Activated CD4-positive, CD25-positive, alpha-beta regulatory T cell (primary cell): ENCODE data around the gene CCDC150.
"Not testable (repeated sequence)": the region's sequence is repeated elsewhere in the genome, so short reads cannot be mapped to it uniquely, and the experiment has no call there.

ENCODE experiments used
- DNase-seq, 4 experiments: peaks; one replicate each; lab custom pipeline; 2025; lab: John Stamatoyannopoulos, UW

The CCDC150 gene

GRCh38 chr2:196712867-196713266, 73.4 kb downstream of the CCDC150 start:
- no peak for DNase-seq

DNA sequence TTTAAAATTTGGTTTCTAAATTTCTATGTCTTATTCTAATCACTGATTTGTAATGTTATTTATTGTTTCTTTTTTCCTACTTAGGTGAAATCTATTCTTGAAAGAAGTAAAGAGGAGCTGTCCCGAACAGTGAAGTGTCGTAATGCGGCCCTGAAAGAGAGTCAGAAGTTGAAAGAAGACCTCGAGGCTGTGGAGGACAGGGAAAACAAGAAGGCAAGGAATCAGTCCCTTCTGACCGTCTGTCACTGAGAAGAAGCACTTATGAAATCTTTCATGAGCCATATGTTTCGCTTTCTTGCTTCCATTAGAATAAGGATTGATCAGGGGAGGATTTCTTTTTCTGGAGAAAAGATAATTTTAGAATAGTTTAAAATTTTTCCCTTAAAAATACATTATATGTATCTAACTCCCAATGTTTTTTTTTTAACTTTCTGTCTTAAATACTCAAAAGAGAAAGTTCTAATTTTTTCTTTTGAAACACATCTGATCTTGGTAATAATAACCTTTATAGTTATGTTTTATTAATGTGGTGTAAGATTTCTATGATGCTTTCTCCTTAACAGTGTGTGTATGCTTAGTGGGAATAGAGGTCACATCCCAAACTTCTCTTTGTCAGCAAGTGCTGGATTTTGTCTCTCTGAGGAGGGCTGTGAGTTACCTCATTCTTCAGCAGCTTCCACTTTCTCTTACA, 79.0 kb downstream of the CCDC150 start:
- DNase-seq = no peak

DNA sequence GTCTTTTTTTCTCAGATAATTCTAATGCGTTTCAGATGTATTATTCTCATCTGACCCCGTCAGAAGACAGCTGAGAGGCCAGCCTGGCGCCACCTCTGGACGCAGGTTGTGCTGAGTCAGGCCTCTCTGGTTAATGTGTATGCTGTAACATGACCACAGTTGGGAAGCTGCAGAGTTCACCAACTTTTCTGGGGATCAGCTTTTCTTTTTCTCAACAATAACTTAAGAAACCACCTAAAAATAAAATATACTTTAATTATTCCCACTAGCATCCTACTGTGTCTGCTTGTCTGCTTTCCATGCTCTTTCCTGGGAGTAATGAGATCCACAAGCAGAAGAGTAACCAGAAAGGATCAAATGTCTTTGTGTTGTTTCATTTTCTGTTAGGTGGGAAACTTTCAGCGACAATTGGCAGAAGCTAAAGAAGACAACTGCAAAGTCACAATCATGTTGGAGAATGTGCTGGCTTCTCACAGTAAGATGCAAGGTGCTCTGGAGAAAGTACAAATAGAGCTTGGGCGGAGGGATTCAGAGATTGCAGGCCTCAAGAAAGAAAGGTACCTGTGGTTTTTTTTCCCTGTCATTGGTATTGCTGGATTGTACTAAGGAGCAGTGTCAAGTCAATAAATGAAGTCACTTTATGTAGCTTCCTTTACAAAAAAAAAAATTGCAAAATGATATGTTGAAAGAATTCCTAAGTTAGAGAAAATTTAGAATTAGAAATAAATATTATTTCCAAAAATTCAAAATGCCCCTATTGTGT, 79.8 kb downstream of the CCDC150 start:
- DNase-seq = no peak

GRCh38 chr2:196723571-196723970, 84.1 kb downstream of the CCDC150 start:
- DNase-seq = no peak

- DNase-seq = no peak
Observed at GRCh38 chr2:196725218-196725617, 85.7 kb downstream of the CCDC150 start.

- DNase-seq = no peak
Observed at GRCh38 chr2:196725882-196726281, 86.4 kb downstream of the CCDC150 start.

- DNase-seq = no peak
Observed at GRCh38 chr2:196729418-196729817, 89.9 kb downstream of the CCDC150 start.

DNA sequence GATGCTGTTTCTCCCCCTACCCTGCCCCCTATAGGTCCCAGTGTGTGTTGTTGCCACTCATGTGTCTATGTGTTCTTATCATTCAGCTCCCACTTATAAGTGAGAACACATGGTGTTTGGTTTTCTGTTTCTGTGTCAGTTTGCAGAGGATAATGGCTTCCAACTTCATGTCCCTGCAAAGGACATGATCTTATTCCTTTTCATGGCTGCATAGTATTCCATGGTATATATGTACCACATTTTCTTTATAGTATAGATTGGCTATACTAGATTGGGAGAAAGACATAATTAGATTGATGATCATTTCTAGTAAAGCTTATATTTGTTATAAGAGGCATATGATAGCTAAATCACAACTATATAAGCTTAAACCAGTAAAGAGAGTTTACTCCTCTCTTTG, 97.1 kb downstream of the CCDC150 start:
- DNase-seq = not testable (repeated sequence)

DNA sequence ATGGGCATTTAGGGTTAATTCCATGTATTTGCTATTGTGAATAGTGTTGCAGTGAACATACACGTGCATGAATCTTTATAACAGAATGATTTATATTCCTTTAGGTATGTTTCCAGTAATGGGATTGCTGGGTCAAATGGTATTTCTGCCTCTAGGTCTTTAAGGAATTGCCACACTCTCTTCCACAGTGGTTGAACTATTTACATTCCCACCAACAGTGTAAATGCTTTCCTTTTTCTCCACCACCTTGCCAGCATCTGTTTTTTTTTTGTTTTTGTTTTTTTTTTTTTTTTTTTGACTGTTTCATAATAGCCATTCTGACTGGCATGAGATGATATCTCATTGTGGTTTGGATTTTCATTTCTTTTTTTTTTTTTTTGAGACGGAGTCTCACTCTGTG, 97.5 kb downstream of the CCDC150 start:
- DNase-seq = no peak

GRCh38 chr2:196739031-196739430, 99.5 kb downstream of the CCDC150 start:
- DNase-seq = no peak

DNA sequence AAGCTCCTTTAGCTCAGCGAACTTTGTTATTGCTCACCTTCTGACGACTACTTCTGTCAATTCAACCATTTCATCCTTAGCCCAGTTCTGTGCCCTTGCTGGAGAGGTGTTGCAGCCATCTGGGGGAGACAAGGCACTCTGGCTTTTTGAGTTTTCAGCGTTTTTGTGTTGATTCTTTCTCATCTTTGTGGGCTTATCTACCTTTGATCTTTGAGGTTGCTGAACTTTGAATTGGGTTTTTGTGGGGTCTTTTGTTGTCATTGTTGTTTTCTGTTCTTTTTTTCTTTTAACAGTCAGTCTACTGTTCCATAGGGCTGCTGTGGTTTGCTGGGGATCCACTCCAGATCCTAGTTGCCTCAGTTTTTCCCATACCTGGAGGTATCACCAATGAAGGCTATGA, 102.7 kb downstream of the CCDC150 start:
- no peak for DNase-seq

GRCh38 chr2:196742685-196743084, 103.2 kb downstream of the CCDC150 start:
- DNase-seq = no peak

GRCh38 chr2:196743165-196743564, 103.7 kb downstream of the CCDC150 start:
- DNase-seq = no peak

GRCh38 chr2:196745711-196746110, 106.2 kb downstream of the CCDC150 start:
- DNase-seq = no peak

DNA sequence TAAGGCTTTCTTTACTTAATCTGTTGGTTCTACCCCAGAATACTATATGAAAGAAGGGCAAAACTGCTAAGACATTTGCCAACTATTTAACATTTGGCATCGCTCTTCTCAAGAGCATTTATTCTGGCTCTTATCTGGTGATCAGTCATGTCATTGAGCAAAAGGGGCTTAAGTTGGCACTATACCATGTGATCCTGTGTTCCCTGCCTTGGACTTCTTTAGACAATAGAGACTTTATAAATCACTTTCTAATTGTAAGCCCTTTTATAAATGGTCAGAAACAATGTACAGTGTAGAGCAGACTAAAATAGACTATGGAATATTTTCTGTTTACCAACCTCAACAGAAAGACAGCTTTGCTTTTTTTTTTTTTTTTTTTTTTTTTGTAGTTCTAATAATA, 107.9 kb downstream of the CCDC150 start:
- DNase-seq = no peak

- DNase-seq = no peak
Observed at GRCh38 chr2:196748123-196748522, 108.6 kb downstream of the CCDC150 start.

DNA sequence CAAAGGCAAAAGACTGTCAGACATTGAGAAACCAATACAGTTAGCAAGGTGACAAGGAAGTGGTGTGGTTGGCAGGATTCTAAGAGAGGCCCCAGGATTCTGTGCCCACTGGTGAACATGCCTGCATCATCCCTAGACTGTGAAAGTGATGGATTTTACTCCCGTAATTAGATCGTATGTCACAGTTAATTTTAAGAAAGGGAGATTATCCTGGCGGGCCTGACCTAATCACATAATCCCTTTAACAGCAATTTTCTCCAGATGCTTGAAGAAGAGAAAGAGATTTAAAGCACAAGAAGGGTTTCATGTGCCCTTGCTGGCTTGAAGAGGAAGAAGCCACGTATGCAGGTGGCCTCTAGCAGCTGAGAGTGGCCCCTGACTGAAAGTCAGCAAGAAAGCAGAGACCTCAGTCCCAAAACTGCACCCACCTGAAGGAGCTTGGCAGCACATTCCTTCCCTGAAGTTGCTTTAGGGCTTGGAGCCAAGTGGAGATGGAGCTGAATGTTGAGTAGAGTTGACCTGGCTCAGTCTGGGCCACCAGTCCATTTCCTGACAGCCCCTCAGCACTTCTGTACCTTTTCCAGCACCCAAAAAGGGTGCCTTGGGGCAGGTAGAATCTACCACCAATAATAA, 110.9 kb downstream of the CCDC150 start:
- DNase-seq = no peak

DNA sequence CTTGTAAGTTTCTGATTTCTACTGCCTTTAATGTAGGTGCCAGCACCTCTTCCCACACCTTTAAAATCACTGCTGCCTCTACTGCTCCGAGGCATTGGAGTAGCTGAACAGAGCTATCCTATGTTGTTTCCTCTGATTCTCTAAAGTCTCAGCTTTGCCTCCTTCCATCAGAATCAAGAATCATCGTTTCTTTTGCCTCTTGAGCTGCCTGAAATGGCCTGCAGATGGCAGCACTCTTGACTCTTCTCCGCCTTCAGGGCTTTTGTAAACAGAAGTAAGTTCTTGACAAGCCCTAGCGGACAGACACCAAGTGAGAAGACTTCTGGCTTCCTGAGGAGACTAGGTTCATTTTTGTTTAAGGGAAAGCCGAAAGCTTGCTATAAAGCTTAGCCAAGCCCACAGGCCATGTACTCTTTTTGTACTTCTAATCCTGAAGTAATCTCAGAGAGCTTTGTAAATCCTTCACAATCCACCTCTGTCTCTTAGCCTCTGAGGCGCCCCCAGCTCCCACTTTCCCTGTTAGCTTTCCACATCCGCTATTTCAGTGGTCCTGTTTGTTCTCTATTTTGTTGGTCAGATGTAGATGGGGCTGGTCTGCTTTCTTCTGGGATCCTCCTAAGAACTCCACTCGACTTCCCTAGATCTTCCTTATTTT, 111.6 kb downstream of the CCDC150 start:
- DNase-seq = peak; percentile 10 to 40 (median 21)

DNA sequence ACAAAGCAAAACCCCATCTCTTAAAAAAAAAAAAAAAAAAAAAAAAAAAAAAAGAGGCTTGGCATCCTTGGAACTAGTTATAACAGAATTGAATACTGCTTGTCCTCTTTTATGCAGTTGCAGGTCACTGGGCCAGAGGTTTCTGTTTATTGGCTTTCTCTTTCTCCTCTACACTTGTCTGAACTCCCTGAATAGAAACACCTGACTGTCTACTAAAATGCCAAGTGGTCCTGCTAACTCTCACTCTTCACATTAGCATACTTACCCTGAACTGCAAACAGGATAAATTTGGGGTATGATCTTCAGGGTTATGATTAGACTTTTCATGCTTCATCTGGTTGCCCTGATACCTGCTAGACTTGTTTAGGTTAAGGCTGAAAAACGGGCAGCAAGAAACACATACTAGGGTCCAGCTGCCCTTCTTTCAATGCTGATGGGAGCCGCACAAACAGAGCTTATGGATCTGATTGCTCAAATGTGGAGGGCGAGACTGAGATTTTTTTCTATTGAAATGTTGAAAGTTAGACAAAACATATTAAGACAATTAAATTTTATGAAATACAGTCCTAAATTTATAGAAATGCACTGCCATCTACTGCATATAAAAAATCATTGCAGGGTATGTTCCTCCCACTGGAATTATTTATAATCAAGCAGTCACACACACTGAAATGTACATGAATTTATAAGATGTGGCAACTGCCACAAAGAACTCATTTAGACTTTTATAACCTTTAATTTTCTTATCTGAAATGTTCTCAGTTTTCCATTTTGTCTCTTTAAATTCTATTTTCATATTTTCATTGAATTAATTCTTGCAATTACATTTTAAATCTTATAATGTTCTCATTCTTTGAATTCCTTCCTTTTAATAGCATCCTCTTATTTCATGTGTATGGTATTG, 119.2 kb downstream of the CCDC150 start:
- DNase-seq = no peak

- DNase-seq = no peak
Observed at GRCh38 chr2:196759378-196759706, 119.8 kb downstream of the CCDC150 start.

DNA sequence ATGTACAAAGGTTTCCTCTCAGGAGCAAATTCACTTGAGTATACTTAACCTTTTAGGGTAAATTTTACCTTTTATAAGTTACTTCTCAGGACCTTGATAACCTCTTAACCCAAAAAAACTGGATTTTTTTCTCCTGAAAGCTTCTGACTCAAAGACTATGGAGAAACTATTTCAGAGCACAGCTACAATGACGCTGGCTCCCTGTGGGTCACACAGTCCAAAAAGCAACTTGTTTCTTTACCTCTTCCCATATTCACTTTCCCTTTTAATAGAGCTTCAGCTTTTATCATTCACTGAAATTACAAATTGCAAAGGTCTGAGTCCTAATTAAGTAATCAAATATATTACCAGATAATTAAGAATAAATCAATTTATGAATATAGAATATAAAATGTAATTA, 127.6 kb downstream of the CCDC150 start:
- no peak for DNase-seq
